HG03520 (cell line): Measurements from ENCODE around the gene RORB.
A peak's percentile ranks its signal among the peaks of the same experiment; 100 is the strongest.

ENCODE experiments used
- ATAC-seq: cut with Tn5 transposase; IDR thresholded peaks from one replicate; pipeline ENCODE4 v1.9.1; 2021; ENCODE audit warnings: mild to moderate bottlenecking, moderate library complexity; ENCODE audit not compliant: unreplicated experiment

RORB gene

GRCh38 chr9:74589576-74589975, 92.4 kb downstream of the RORB start:
- ATAC-seq, result peak; percentile 68

- no peak for ATAC-seq
Observed at GRCh38 chr9:74595286-74595685, 98.2 kb downstream of the RORB start.

GRCh38 chr9:74598874-74599273, 101.7 kb downstream of the RORB start:
- no peak for ATAC-seq

- ATAC-seq, result no peak
Observed at GRCh38 chr9:74609671-74610405, 112.7 kb downstream of the RORB start.

- no peak for ATAC-seq
Observed at GRCh38 chr9:74610523-74611061, 113.5 kb downstream of the RORB start.

- ATAC-seq, result no peak
Observed at GRCh38 chr9:74630228-74630627, 133.1 kb downstream of the RORB start.

- no peak for ATAC-seq
Observed at GRCh38 chr9:74639112-74639511, 142.0 kb downstream of the RORB start.

GRCh38 chr9:74642376-74642775, 145.2 kb downstream of the RORB start:
- no peak for ATAC-seq

- no peak for ATAC-seq
Observed at GRCh38 chr9:74643303-74643923, 146.3 kb downstream of the RORB start.

GRCh38 chr9:74644023-74644422, 146.9 kb downstream of the RORB start:
- ATAC-seq, result no peak

- peak; percentile 62 for ATAC-seq
Observed at GRCh38 chr9:74645007-74645639, 148.0 kb downstream of the RORB start.

- ATAC-seq, result no peak
Observed at GRCh38 chr9:74653410-74654080, 156.4 kb downstream of the RORB start.

- no peak for ATAC-seq
Observed at GRCh38 chr9:74662674-74663073, 165.5 kb downstream of the RORB start.

- no peak for ATAC-seq
Observed at GRCh38 chr9:74663439-74663838, 166.3 kb downstream of the RORB start.

GRCh38 chr9:74666625-74667316, 169.6 kb downstream of the RORB start:
- ATAC-seq, result no peak

GRCh38 chr9:74672237-74672636, 175.1 kb downstream of the RORB start:
- ATAC-seq, result no peak

- no peak for ATAC-seq
Observed at GRCh38 chr9:74674077-74674476, 176.9 kb downstream of the RORB start.

- no peak for ATAC-seq
Observed at GRCh38 chr9:74681906-74682305, 184.8 kb downstream of the RORB start.

- ATAC-seq, result no peak
Observed at GRCh38 chr9:74683322-74683721, 186.2 kb downstream of the RORB start.

GRCh38 chr9:74691058-74691457, 193.9 kb downstream of the RORB start:
- no peak for ATAC-seq

- peak; percentile 55 for ATAC-seq
Observed at GRCh38 chr9:74696520-74696919, 199.4 kb downstream of the RORB start.
